NCI-H2171 (cell line): ENCODE data around the gene HOXC6.

ENCODE experiments used
- DNase-seq: peaks from one replicate; lab custom pipeline; 2025; lab: John Stamatoyannopoulos, UW

The HOXC6 gene

GRCh38 chr12:54002915-54003389 is 25.3 kb upstream of the HOXC6 start:
- no peak for DNase-seq

GRCh38 chr12:54003625-54004024 is 24.6 kb upstream of the HOXC6 start:
- DNase-seq: no peak

- DNase-seq: no peak
These were observed 24.0 kb upstream of the HOXC6 start for GRCh38 chr12:54004063-54004840.

GRCh38 chr12:54004841-54005530 is 23.3 kb upstream of the HOXC6 start:
- DNase-seq: no peak

- no peak for DNase-seq
These were observed 22.7 kb upstream of the HOXC6 start for GRCh38 chr12:54005531-54005852.

- DNase-seq: peak; percentile 71
These were observed 22.2 kb upstream of the HOXC6 start for GRCh38 chr12:54005853-54006558.

- DNase-seq: no peak
These were observed 21.6 kb upstream of the HOXC6 start for GRCh38 chr12:54006559-54007220.

GRCh38 chr12:54007538-54008259 is 20.5 kb upstream of the HOXC6 start:
- DNase-seq: no peak

GRCh38 chr12:54008260-54008552 is 20.0 kb upstream of the HOXC6 start:
- no peak for DNase-seq

GRCh38 chr12:54009171-54010052 is 18.8 kb upstream of the HOXC6 start:
- DNase-seq: no peak

GRCh38 chr12:54010053-54010971 is 17.9 kb upstream of the HOXC6 start:
- DNase-seq: no peak

- DNase-seq: no peak
These were observed 17.1 kb upstream of the HOXC6 start for GRCh38 chr12:54010972-54011664.

GRCh38 chr12:54011665-54012532 is 16.3 kb upstream of the HOXC6 start:
- no peak for DNase-seq

- DNase-seq: no peak
These were observed 15.4 kb upstream of the HOXC6 start for GRCh38 chr12:54012631-54013409.

GRCh38 chr12:54014377-54015017 is 13.7 kb upstream of the HOXC6 start:
- DNase-seq: no peak

GRCh38 chr12:54015018-54015931 is 13.0 kb upstream of the HOXC6 start:
- DNase-seq: no peak
